ENCODE measurements around the gene N4BP2.

The N4BP2 gene

DNA sequence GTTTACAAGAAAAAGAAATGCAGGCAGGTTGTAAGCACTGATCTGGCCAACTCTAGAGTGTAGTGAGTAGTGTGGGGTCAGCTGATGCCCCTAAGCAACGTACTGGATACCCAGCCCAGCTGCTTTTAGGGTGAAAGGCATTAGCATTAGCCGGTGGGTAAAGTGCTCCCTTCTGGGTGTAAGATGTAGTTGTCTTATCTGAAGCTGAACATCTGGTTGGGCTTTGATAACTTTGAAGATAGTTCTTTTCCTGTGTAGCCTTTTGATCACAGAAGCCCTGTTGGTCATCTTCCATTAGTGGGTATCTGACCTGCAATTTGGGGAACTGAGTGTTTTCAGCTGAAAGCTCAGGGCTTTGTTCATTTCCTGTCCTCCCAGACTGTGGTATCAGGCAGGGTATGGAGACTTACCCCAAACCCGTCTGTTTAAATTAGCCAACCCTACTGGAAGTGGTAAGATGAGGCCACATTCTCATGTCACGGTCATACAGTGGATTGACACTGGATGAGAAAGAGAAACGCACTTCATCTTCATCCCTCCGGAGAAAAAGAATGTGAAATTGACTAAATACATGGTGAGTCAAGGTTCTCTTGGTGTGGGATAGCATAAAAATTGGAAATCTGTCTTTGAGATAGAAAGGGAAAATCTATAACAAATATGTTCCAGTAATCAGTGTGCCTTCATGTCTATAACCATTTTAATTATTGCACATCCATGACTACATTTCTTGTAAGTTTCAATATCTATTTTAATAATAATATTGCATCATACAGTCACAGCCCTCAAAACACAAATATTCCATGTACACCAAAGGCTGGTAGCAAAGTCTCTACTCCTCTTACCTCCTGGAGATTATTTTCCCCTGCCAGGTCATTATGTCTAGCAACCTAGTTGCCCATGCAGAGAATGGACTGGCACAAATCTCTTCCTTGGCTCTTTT lies 148.9 kb downstream of the N4BP2 start:
- in situ Hi-C loops (cut with MboI; ENCODE audit: low sequenced_read_pairs): no loop called here

DNA sequence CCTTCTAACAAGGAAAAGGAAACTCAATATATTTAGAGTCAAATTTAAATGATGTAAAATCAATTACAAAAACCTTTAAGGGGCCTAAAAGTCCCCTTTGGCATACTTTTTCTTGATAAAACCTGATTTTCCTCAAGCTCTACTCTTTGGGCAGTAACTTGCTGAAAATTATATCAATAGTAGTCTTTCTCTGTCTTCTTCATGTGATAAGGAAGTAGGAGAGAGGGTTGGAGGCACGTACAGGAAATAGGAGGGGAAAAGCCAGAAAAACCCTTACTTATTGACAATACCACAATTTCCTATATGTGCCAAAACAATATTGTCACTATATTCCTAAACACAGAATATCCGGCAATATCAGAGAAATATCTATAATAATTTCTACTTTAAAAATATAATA lies 149.8 kb downstream of the N4BP2 start:
- in situ Hi-C loops (cut with MboI; ENCODE audit: low sequenced_read_pairs): no loop called here
